OCI-LY1 (cell line): Measurements from ENCODE around the gene UNC5CL.

Experiments
- H2AFZ ChIP-seq: fragments of 200-600 bp; sonication (generic), shearing (Covaris generic); 2 replicates; pipeline ENCODE4 v1.6.0; 2014; ENCODE audit warnings: antibody characterized with exemption, mild to moderate bottlenecking, low read length
- H3F3A ChIP-seq: fragments of 200-600 bp; sonication (generic), shearing (Covaris generic); 2 replicates; pipeline ENCODE4 v1.6.0; 2014; ENCODE audit warnings: mild to moderate bottlenecking, antibody characterized with exemption, low read length, moderate library complexity; ENCODE audit not compliant: insufficient read depth
- H3K27ac ChIP-seq: fragments of 200-600 bp; sonication (generic); 2 replicates; pipeline ENCODE4 v1.5.1; 2014; ENCODE audit warnings: low read length, mixed run types, mild to moderate bottlenecking, low read depth; ENCODE audit not compliant: poor library complexity, severe bottlenecking
- H3K27me3 ChIP-seq: fragments of 200-600 bp; sonication (generic); 2 replicates; pipeline ENCODE4 v1.6.0; 2014; ENCODE audit warnings: antibody characterized with exemption, mild to moderate bottlenecking, low read length, moderate library complexity; ENCODE audit not compliant: insufficient read depth
- H3K36me3 ChIP-seq: fragments of 200-600 bp; sonication (generic); 2 replicates; pipeline ENCODE4 v1.6.1; 2014; ENCODE audit warnings: mild to moderate bottlenecking, antibody characterized with exemption, low read length, moderate library complexity, mixed read lengths; ENCODE audit not compliant: insufficient read depth
- H3K4me1 ChIP-seq: fragments of 200-600 bp; sonication (generic); 2 replicates; pipeline ENCODE4 v1.5.1; 2014; ENCODE audit warnings: mild to moderate bottlenecking, low read length, moderate library complexity; ENCODE audit not compliant: insufficient read depth, severe bottlenecking
- H3K4me2 ChIP-seq: fragments of 200-600 bp; sonication (generic), shearing (Covaris generic); 2 replicates; pipeline ENCODE4 v1.6.1; 2014; ENCODE audit warnings: low read length
- H3K4me3 ChIP-seq: fragments of 200-600 bp; sonication (generic); 2 replicates; pipeline ENCODE4 v1.5.1; 2014; ENCODE audit warnings: low read length, low read depth, mild to moderate bottlenecking, mixed read lengths; ENCODE audit not compliant: poor library complexity, severe bottlenecking
- H3K79me2 ChIP-seq: fragments of 200-600 bp; shearing (Covaris generic); 2 replicates; pipeline ENCODE4 v1.6.1; 2016; ENCODE audit warnings: mixed run types, low read length, mixed read lengths; ENCODE audit not compliant: insufficient read depth
- H3K9ac ChIP-seq: fragments of 200-600 bp; sonication (generic), shearing (Covaris generic); 2 replicates; pipeline ENCODE4 v1.6.1; 2014; ENCODE audit warnings: mild to moderate bottlenecking, low read length, mixed read lengths
- H3K9me2 ChIP-seq: fragments of 200-600 bp; sonication (generic), shearing (Covaris generic); 2 replicates; pipeline ENCODE4 v1.6.1; 2014; ENCODE audit warnings: low read depth, mild to moderate bottlenecking, low read length, mixed read lengths
- H3K9me3 ChIP-seq: fragments of 200-600 bp; shearing (Covaris generic); 2 replicates; pipeline ENCODE4 v1.6.1; 2014; ENCODE audit warnings: low read length, mixed read lengths
- H4K20me1 ChIP-seq: fragments of 200-600 bp; sonication (generic), shearing (Covaris generic); 2 replicates; pipeline ENCODE4 v1.6.0; 2016; ENCODE audit warnings: mild to moderate bottlenecking, low read length; ENCODE audit not compliant: insufficient read depth
- CTCF ChIP-seq: fragments of 200-600 bp; sonication (generic), shearing (Covaris generic); IDR thresholded peaks from 2 replicates; pipeline ENCODE4 v1.5.1; 2017; ENCODE audit warnings: mild to moderate bottlenecking, antibody characterized with exemption, low read length, moderate library complexity, mixed read lengths
- EZH2 ChIP-seq: fragments of 200-600 bp; sonication (generic), shearing (Covaris generic); IDR thresholded peaks from 2 replicates; pipeline ENCODE4 v1.8.0; 2017; ENCODE audit warnings: borderline replicate concordance, mixed run types, mild to moderate bottlenecking, antibody characterized with exemption, low read length, moderate library complexity, mixed read lengths

The UNC5CL gene

GRCh38 chr6:41055149-41055548 lies 16.1 kb upstream of the UNC5CL start:
- Histone ChIP-seq H2AFZ (no peak overlapping the region), H3K27ac (peak overlapping the region; percentile 21), H4K20me1 (no peaks in the 10 kb centered on the region), H3K9me2 (no peaks in the 10 kb centered on the region), H3K36me3 (no peaks in the 10 kb centered on the region), H3F3A (no peaks in the 10 kb centered on the region), H3K27me3 (no peaks in the 10 kb centered on the region), H3K4me2 (no peak overlapping the region), H3K9ac (no peak overlapping the region), H3K9me3 (no peaks in the 10 kb centered on the region), H3K4me3 (no peak overlapping the region), H3K4me1 (peaks cover 28% of the 10 kb centered on the region), H3K79me2 (no peaks in the 10 kb centered on the region)
- TF ChIP-seq CTCF (no peak), EZH2 (no peak)

DNA sequence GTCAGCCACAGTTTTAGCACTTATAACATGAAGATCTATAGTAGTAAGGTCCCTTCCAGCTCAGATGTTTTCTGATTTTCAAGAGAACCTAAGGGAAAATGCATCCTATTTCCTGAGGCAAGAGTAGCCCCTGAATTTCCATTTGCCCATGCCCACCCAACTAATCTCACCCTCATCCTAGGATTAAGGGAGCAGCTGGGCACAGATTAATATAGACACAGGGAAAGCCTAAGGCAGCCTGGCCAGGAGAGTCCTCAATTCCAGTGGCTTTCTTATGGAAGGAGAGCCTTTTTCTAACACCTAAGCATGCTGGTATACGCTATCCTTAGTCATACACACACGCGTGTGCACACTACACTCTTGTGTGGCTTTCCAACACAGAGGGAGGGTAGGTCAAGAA lies 15.5 kb upstream of the UNC5CL start:
- Histone ChIP-seq H3F3A (no peaks in the 10 kb centered on the region), H3K4me2 (no peak overlapping the region), H3K79me2 (no peaks in the 10 kb centered on the region), H2AFZ (no peak overlapping the region), H3K4me1 (peaks cover 28% of the 10 kb centered on the region), H3K36me3 (no peaks in the 10 kb centered on the region), H3K4me3 (no peak overlapping the region), H3K27ac (no peak overlapping the region), H3K9me3 (no peaks in the 10 kb centered on the region), H3K9me2 (no peaks in the 10 kb centered on the region), H4K20me1 (no peaks in the 10 kb centered on the region), H3K9ac (no peak overlapping the region), H3K27me3 (no peaks in the 10 kb centered on the region)
- TF ChIP-seq EZH2, result no peak
- no peak for TF ChIP-seq CTCF

DNA sequence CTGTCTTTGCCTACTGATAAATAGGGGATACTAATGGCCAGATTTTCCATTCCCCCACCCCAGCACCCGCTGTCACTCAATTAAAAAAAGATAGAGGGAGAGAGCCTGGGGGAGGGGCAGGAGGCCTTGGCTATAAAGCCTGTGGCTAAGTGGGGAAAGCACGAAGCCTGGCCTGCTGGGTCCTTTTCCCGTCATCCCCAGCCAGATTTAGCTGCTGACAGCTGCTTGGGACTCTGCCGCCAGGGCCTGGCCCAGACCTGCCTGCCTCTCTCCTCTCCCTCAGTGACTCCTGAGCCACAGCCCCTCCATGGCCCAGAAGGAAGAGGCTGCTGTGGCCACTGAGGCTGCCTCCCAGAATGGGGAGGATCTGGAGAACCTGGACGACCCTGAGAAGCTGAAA lies 14.0 kb upstream of the UNC5CL start, which contains the start of gene APOBEC2:
Gene APOBEC2, plus strand, starts transcription at position 162 of the 400 bp plus-strand sequence. Its CDS starts 146 bp downstream, at position 308.
- Histone ChIP-seq H3K9me2 (no peaks in the 10 kb centered on the region), H3K27ac (peak within 1 kb of the TSS; percentile 48), H4K20me1 (no peaks in the 10 kb centered on the region), H3K79me2 (no peaks in the 10 kb centered on the region), H3K9me3 (no peaks in the 10 kb centered on the region), H3F3A (no peaks in the 10 kb centered on the region), H2AFZ (peak within 1 kb of the TSS; percentile 55; the same call in 1 of the 2 replicates), H3K4me3 (peak within 1 kb of the TSS; percentile 18), H3K4me2 (peak within 1 kb of the TSS; percentile 37), H3K36me3 (no peaks in the 10 kb centered on the region), H3K27me3 (no peaks in the 10 kb centered on the region), H3K9ac (no peak within 1 kb of the TSS), H3K4me1 (peaks cover 28% of the 10 kb centered on the region)
- TF ChIP-seq EZH2 (no peak), CTCF (no peak)
